GM10847 (cell line): ENCODE measurements around the gene B3GALT5.

Experiments used
- POLR2A ChIP-seq: IDR thresholded peaks from 2 replicates; pipeline ENCODE4 v1.6.1; 2011; ENCODE audit not compliant: insufficient read length; ENCODE audit errors: extremely low read depth

Gene B3GALT5

DNA sequence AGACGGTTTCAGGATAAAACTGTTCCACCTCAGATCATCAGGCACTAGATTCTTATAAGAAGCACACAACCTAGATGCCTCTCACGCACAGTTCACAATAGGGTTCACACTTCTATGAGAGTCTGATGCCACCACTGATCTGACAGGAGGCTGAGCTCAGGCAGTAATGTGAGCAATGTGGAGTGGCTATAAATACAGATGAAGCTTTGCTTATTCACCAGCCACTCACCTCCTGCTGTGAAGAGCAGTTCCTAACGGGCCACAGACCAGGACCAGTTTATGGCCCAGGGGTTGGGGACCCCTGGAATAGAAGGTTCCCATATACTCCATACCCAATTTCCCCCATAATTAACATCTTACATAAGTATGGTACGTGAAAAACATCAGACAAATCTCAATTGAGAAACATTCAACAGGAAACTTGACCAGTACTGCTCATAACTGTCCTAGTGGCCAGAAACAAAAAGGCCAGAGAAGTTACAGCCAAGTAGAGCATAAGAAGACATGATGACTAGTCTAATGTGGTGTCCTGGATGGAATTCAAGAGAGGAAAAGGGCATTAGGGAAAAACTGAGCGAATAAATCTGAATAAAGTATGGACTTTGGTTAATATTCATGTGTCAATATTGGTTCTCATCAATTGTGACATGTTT is 107.5 kb downstream of the B3GALT5 start:
- no peak for TF ChIP-seq POLR2A

DNA sequence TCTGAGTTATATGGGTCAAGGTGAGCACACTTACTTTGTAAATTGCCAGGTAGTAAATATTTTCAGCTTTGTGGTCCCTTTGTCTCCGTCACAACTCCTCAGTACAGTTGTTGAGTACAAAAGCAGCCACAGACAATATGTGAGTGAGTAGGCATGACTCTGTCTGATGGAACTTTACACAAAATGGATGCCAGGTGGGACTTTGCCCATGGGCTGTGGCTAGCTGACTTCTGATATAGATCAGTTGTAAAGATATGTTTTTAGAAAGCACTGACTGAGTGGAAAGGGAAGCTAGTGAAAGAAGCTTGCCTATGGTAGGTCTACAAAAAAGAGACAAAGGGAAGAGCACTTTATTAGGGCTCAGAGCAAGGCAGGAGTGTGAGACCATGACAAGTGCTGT is 109.1 kb downstream of the B3GALT5 start:
- TF ChIP-seq POLR2A = no peak
